ENCODE data around the gene KANSL1.
"Not testable (repeated sequence)": the region's sequence is repeated elsewhere in the genome, so short reads cannot be mapped to it uniquely, and the experiment has no call there.

DNA sequence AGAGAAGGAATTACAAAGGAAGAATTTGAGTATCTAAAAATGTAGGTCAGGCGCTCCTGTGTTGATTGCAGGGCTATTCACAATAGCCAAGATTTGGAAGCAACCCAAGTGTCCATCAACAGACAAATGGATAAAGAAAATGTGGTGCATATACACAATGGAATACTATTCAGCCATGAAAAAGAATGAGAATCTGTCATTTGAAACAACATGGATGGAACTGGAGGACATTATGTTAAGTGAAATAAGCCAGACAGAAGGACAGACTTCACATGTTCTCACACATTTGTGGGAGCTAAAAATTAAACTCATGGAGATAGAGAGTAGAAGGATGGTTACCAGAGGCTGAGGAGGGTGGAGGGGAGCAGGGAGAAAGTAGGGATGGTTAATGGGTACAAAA lies 187.1 kb downstream of the KANSL1 start:
- not testable (repeated sequence) for TF ChIP-seq CTCF (conservative IDR thresholded peaks at IDR 0.05 in 1 of 2, IDR thresholded peaks at IDR 0.05 in 1 of 2; ENCODE audit: extremely low read depth in 1 of 2, insufficient read depth in 1 of 2, low read depth in 1 of 2, low read length in 2 of 2); EZH2 (IDR thresholded peaks at IDR 0.05; ENCODE audit: borderline replicate concordance, low read length)
